Endothelial cell of umbilical vein (primary cell): ENCODE results near the gene PRUNE2. TPM values are rescaled to one million over a fixed set of nuclear protein-coding genes. Genes with fewer than 3 reads are reported as not detected.

ENCODE experiments used
- BruUV-seq: library from RNA; stranded (reverse); fragments of 400-500 nt; replicated peaks from 2 replicates; lab custom pipeline; 2021; lab: Mats Ljungman, UMichigan
- CTCF ChIA-PET: fragments of 300-600, 350-600 bp; sonication (Branson Sonifier 250); formaldehyde crosslinking; loops from one replicate; lab custom pipeline; 2021; ENCODE audit warnings: antibody characterized with exemption, inconsistent platforms; lab: Charles Lee
- POLR2A ChIA-PET: fragments of 300-600, 350-600 bp; sonication (Branson Sonifier 250); formaldehyde crosslinking; loops from one replicate; lab custom pipeline; 2021; ENCODE audit warnings: antibody characterized with exemption, inconsistent platforms; lab: Charles Lee
- DNase-seq: peaks from one replicate; pipeline ENCODE4 v3.0.0-alpha.2; 2011; ENCODE audit warnings: low read depth, low spot score
- FAIRE-seq: peaks from 2 replicates; lab custom pipeline; 2011; peaks lifted over from hg19 to GRCh38; lab: Jason Lieb, UNC
- H2AFZ ChIP-seq: 2 replicates; pipeline ENCODE4 v1.6.0; 2012; ENCODE audit warnings: low read depth, low read length, control low read depth, inconsistent platforms
- H3K27ac ChIP-seq: 2 replicates; pipeline ENCODE4 v1.5.1; 2011; ENCODE audit warnings: low read depth, mild to moderate bottlenecking, control low read depth, low read length, moderate library complexity; ENCODE audit not compliant: insufficient read depth
- H3K27me3 ChIP-seq, 2 experiments: 2 replicates each; pipeline versions ENCODE4 v1.6.0 to v1.6.1; 2011; ENCODE audit warnings: low read length in 2 of 2, mixed read lengths in 1 of 2; ENCODE audit not compliant: control insufficient read depth in 2 of 2, insufficient read depth in 2 of 2
- H3K36me3 ChIP-seq, 2 experiments: 2 replicates in 1 of 2; 3 replicates in 1 of 2; pipeline ENCODE4 v1.5.1; 2011; ENCODE audit warnings: low read length in 2 of 2, mild to moderate bottlenecking in 1 of 2, moderate library complexity in 1 of 2; ENCODE audit not compliant: control insufficient read depth in 2 of 2, insufficient read depth in 2 of 2; ENCODE audit errors: extremely low read depth in 1 of 2
- H3K4me1 ChIP-seq: 3 replicates; pipeline ENCODE4 v1.5.1; 2011; ENCODE audit warnings: mild to moderate bottlenecking, low read length; ENCODE audit not compliant: control insufficient read depth, insufficient read depth; ENCODE audit errors: extremely low read depth
- H3K4me2 ChIP-seq: 2 replicates; pipeline ENCODE4 v1.6.1; 2011; ENCODE audit warnings: low read length, control low read depth, mixed read lengths; ENCODE audit not compliant: insufficient read depth
- H3K4me3 ChIP-seq, 3 experiments: fragments of 200-600 bp in 1 of 3; sonication (generic), shearing (Covaris generic) in 1 of 3; replicated peaks in 1 of 3; 2 replicates each; pipeline ENCODE4 v1.5.1; 2011 to 2016; ENCODE audit warnings: control low read depth in 3 of 3, low read length in 3 of 3, mild to moderate bottlenecking in 2 of 3, inconsistent platforms in 1 of 3, low read depth in 1 of 3, moderate library complexity in 1 of 3; ENCODE audit not compliant: insufficient read depth in 1 of 3
- H3K79me2 ChIP-seq: 2 replicates; pipeline ENCODE4 v1.6.0; 2012; ENCODE audit warnings: low read length, inconsistent platforms; ENCODE audit not compliant: control insufficient read depth, insufficient read depth
- H3K9ac ChIP-seq: replicated peaks from 2 replicates; pipeline ENCODE3; 2011; ENCODE audit warnings: low read length, control low read depth; ENCODE audit not compliant: insufficient read depth; ENCODE audit errors: extremely low read depth
- H3K9me1 ChIP-seq: replicated peaks from 3 replicates; pipeline ENCODE4 v1.6.0; 2011; ENCODE audit warnings: mild to moderate bottlenecking, low read length; ENCODE audit not compliant: control insufficient read depth, insufficient read depth; ENCODE audit errors: extremely low read depth
- H3K9me3 ChIP-seq: replicated peaks from 2 replicates; pipeline ENCODE4 v1.5.1; 2012; ENCODE audit warnings: low read length, inconsistent platforms; ENCODE audit not compliant: control insufficient read depth, insufficient read depth
- H4K20me1 ChIP-seq: replicated peaks from 2 replicates; pipeline ENCODE3; 2011; ENCODE audit warnings: mild to moderate bottlenecking, low read length; ENCODE audit not compliant: control insufficient read depth, insufficient read depth; ENCODE audit errors: extremely low read depth
- CTCF ChIP-seq, 2 donors: IDR thresholded peaks; 1 replicate in 1 of 2; 2 replicates in 1 of 2; pipeline ENCODE4 v1.5.1; 2011; ENCODE audit warnings: low read length in 2 of 2, mild to moderate bottlenecking in 2 of 2, moderate library complexity in 2 of 2, control low read depth in 1 of 2, inconsistent platforms in 1 of 2, low read depth in 1 of 2; ENCODE audit not compliant: insufficient read depth in 1 of 2; ENCODE audit errors: extremely low read depth in 1 of 2
- EZH2 ChIP-seq: IDR thresholded peaks from 2 replicates; pipeline ENCODE4 v1.6.1; 2012; ENCODE audit warnings: borderline replicate concordance, low read depth, mild to moderate bottlenecking, moderate library complexity, low read length, inconsistent platforms; ENCODE audit not compliant: severe bottlenecking
- FOS ChIP-seq: IDR thresholded peaks from 2 replicates; pipeline ENCODE4 v1.6.1; 2011; ENCODE audit warnings: mild to moderate bottlenecking, low read length, moderate library complexity, borderline replicate concordance; ENCODE audit not compliant: insufficient read depth
- GATA2 ChIP-seq: IDR thresholded peaks from 2 replicates; pipeline ENCODE4 v1.7.0; 2011; ENCODE audit warnings: low read depth, mild to moderate bottlenecking, moderate library complexity, mixed read lengths, low read length; ENCODE audit not compliant: insufficient read length, insufficient read depth
- JUN ChIP-seq: IDR thresholded peaks from 2 replicates; pipeline ENCODE4 v1.6.1; 2011; ENCODE audit warnings: borderline replicate concordance, low read depth; ENCODE audit not compliant: insufficient read length, insufficient read depth
- MAX ChIP-seq: IDR thresholded peaks from 2 replicates; pipeline ENCODE4 v1.6.1; 2011; ENCODE audit not compliant: insufficient read depth, insufficient read length
- MYC ChIP-seq: IDR thresholded peaks from one replicate; pipeline ENCODE4 v1.6.1; 2011; ENCODE audit warnings: mild to moderate bottlenecking, low read depth, low read length
- POLR2A ChIP-seq: IDR thresholded peaks from 2 replicates; pipeline ENCODE4 v1.6.1; 2012; ENCODE audit warnings: low read depth, mild to moderate bottlenecking, control low read depth, low read length
- POLR2AphosphoS5 ChIP-seq: IDR thresholded peaks from 2 replicates; pipeline ENCODE4 v1.6.1; 2012; ENCODE audit warnings: low read depth, mild to moderate bottlenecking, control low read depth, low read length, moderate library complexity; ENCODE audit not compliant: insufficient read depth
- dilution Hi-C: fragments of 300-500 bp; cut with MboI; formaldehyde crosslinking; loops from one replicate; pipeline ENCODE4 v1.15.0; 2019; ENCODE audit warnings: low sequenced_read_pairs; ENCODE audit not compliant: extremely low pct_ligation_motif_present
- intact Hi-C: fragments of 100-400 bp; cut with micrococcal nuclease; formaldehyde crosslinking; loops from one replicate; pipeline ENCODE4 v1.10.0; 2022
- polyA plus RNA-seq, 4 experiments: library from polyadenylated mRNA; depleted of rRNA in 3 of 4; stranded (reverse) in 3 of 4; unstranded in 1 of 4; fragments of >200 nt; gene quantifications; 2 replicates each; pipeline versions ENCODE4 v1.2.1 to v1.2.3, GENCODE V29; 2011 to 2012; ENCODE audit warnings: missing spikeins in 1 of 4
- total RNA-seq: library from RNA; stranded (reverse); gene quantifications from 2 replicates; pipeline ENCODE4 v1.2.3, GENCODE V29; 2021

Gene PRUNE2
- total and polyA plus RNA-seq, 2 donors (not counting 3 experiments of a cell fraction or from before 2014, with no cell fraction given): 15.8 to 21.7 TPM

GRCh38 chr9:76676857-76677256, 229.1 kb downstream of the PRUNE2 start:
- CTCF ChIA-PET: interaction anchor here (1.3 to 2.6 kb wide), 11 partner anchors 9 to 282 kb away, joined by 3 to 20 read pairs (median 8); partner anchors contain the start of gene RFK
- TF ChIP-seq JUN (no peak), MAX (no peak), POLR2AphosphoS5 (no peak), GATA2 (no peak), CTCF (IDR thresholded peaks at IDR 0.05; ENCODE audit: extremely low read depth in 1 of 2, insufficient read depth in 1 of 2, low read depth in 1 of 2, low read length in 2 of 2) (no peak), POLR2A (no peak), FOS (no peak), MYC (no peak), EZH2 (no peak)
- peak overlapping the region; percentile 87 for H3K9ac ChIP-seq
- H2AFZ ChIP-seq: no peak overlapping the region
- DNase-seq (peak; percentile 30), FAIRE-seq (no peak)
- POLR2A ChIA-PET: interaction anchor here (1.2 kb wide), 1 partner anchor 218 kb away, joined by 3 read pairs; the partner anchor contains the start of gene GCNT1
- no peaks in the 10 kb centered on the region for H3K27me3 ChIP-seq
- no peaks in the 10 kb centered on the region for H3K9me1 ChIP-seq
- H4K20me1 ChIP-seq: no peaks in the 10 kb centered on the region
- intact Hi-C loops: loop anchor here (1.0 to 2.0 kb wide), 5 partner anchors 11 to 40 kb away; no protein-coding TSS in a partner anchor
- dilution Hi-C loops: no loop called here
- no peaks in the 10 kb centered on the region for H3K79me2 ChIP-seq
- H3K4me1 ChIP-seq: peaks cover 22% of the 10 kb centered on the region
- peak overlapping the region; percentile 96 for H3K27ac ChIP-seq
- peak overlapping the region in 1 of 3 experiments; percentile 46 for H3K4me3 ChIP-seq
- BruUV-seq: no TSS peak
- H3K4me2 ChIP-seq: peak overlapping the region; percentile 92
- H3K9me3 ChIP-seq: no peaks in the 10 kb centered on the region
- H3K36me3 ChIP-seq: no peaks in the 10 kb centered on the region
